HepG2 (cell line): ENCODE measurements around the gene CCDC93. TPM values are rescaled to one million over a fixed set of nuclear protein-coding genes. Genes with fewer than 3 reads are reported as not detected.
A peak's percentile ranks its signal among the peaks of the same experiment; 100 is the strongest.

Experiments used
- ATAC-seq: fragments of 200-7000 bp; cut with Tn5 transposase; 3 replicates; pipeline ENCODE4 v1.9.1; 2020; ENCODE audit warnings: mild to moderate bottlenecking, moderate library complexity
- BruUV-seq: library from RNA; stranded (reverse); fragments of 400-500 nt; replicated peaks from 2 replicates; lab custom pipeline; 2021; lab: Mats Ljungman, UMichigan
- CTCF ChIA-PET: fragments of 300-600 bp; formaldehyde crosslinking; extraction: SDS; loops from one replicate; lab custom pipeline; 2021; ENCODE audit warnings: low total read pairs, inconsistent platforms, low intra/inter-chr PET ratio; lab: Yijun Ruan, JAX
- POLR2A ChIA-PET: fragments of 350-600 bp; sonication (Branson Sonifier 250); formaldehyde crosslinking; loops from one replicate; lab custom pipeline; 2020; ENCODE audit warnings: antibody characterized with exemption, inconsistent platforms; lab: Yijun Ruan, JAX
- DNase-seq: peaks from one replicate; pipeline ENCODE4 v3.0.0-alpha.2; 2015; ENCODE audit warnings: low spot score
- FAIRE-seq: peaks from 3 replicates; lab custom pipeline; 2011; peaks lifted over from hg19 to GRCh38; lab: Jason Lieb, UNC
- H2AFZ ChIP-seq: one replicate; pipeline ENCODE4 v1.6.1; 2011; ENCODE audit warnings: low read length, inconsistent platforms
- H3K27ac ChIP-seq: fragments of 300-600 bp; 3 replicates; pipeline ENCODE4 v1.8.0; 2011; ENCODE audit warnings: mixed run types, mild to moderate bottlenecking, mixed read lengths, low read length, inconsistent platforms; ENCODE audit not compliant: insufficient read depth; ENCODE audit errors: extremely low read length
- H3K27me3 ChIP-seq, 2 experiments: fragments of 200-600 bp in 1 of 2; 2 replicates in 1 of 2; 3 replicates in 1 of 2; pipeline versions ENCODE4 v1.6.0 to v1.8.0; 2011; ENCODE audit warnings: low read length in 2 of 2, mild to moderate bottlenecking in 2 of 2, moderate library complexity in 2 of 2, inconsistent platforms in 1 of 2; ENCODE audit not compliant: insufficient read depth in 2 of 2, control insufficient read depth in 1 of 2
- H3K36me3 ChIP-seq, 2 experiments: fragments of 200-600 bp in 1 of 2; replicated peaks in 1 of 2; 2 replicates in 1 of 2; 3 replicates in 1 of 2; pipeline versions ENCODE4 v1.5.1 to v1.8.0; 2011; ENCODE audit warnings: low read length in 2 of 2, inconsistent platforms in 1 of 2; ENCODE audit not compliant: insufficient read depth in 2 of 2, control insufficient read depth in 1 of 2
- H3K4me1 ChIP-seq: 2 replicates; pipeline ENCODE4 v1.5.1; 2012; ENCODE audit warnings: low read length, inconsistent platforms; ENCODE audit not compliant: insufficient read depth
- H3K4me2 ChIP-seq: 2 replicates; pipeline ENCODE4 v1.6.0; 2011; ENCODE audit warnings: low read depth, low read length, inconsistent platforms
- H3K4me3 ChIP-seq, 3 experiments: fragments of 200-600 bp in 1 of 3; sonication (generic), shearing (Covaris generic) in 1 of 3; replicated peaks in 1 of 3; 2 replicates each; pipeline ENCODE4 v1.5.1; 2011 to 2016; ENCODE audit warnings: low read length in 3 of 3, inconsistent platforms in 2 of 3, low read depth in 2 of 3, mild to moderate bottlenecking in 2 of 3, control low read depth in 1 of 3, mixed read lengths in 1 of 3; ENCODE audit not compliant: insufficient read depth in 1 of 3
- H3K79me2 ChIP-seq: one replicate; pipeline ENCODE4 v1.6.1; 2011; ENCODE audit warnings: low read length, inconsistent platforms; ENCODE audit not compliant: insufficient read depth
- H3K9ac ChIP-seq: 2 replicates; pipeline ENCODE4 v1.6.0; 2011; ENCODE audit warnings: mild to moderate bottlenecking, low read depth, low read length, inconsistent platforms; ENCODE audit not compliant: insufficient read depth
- H3K9me3 ChIP-seq: 2 replicates; pipeline ENCODE4 v1.5.1; 2012; ENCODE audit warnings: mild to moderate bottlenecking, low read length
- H4K20me1 ChIP-seq: 2 replicates; pipeline ENCODE4 v1.6.0; 2011; ENCODE audit warnings: inconsistent platforms, mild to moderate bottlenecking, low read length, moderate library complexity; ENCODE audit not compliant: insufficient read depth
- ATF7-NPFF ChIP-seq: sonication (generic); formaldehyde crosslinking; IDR thresholded peaks from 2 replicates; pipeline ENCODE4 v1.8.1; 2023; ENCODE audit warnings: mild to moderate bottlenecking, low read depth, missing genetic modification reagents, moderate library complexity
- HMG20A ChIP-seq: IDR thresholded peaks from 2 replicates; pipeline ENCODE4 v1.6.1; 2016; ENCODE audit warnings: borderline replicate concordance
- IKZF1 ChIP-seq: fragments of 450-650 bp; IDR thresholded peaks from 2 replicates; pipeline ENCODE4 v1.7.1; 2016
- SMAD9 ChIP-seq: sonication (generic); formaldehyde crosslinking; IDR thresholded peaks from 2 replicates; pipeline ENCODE4 v1.5.1; 2020; ENCODE audit warnings: mild to moderate bottlenecking, missing genetic modification reagents
- ZMYM4 ChIP-seq: sonication (generic); formaldehyde crosslinking; IDR thresholded peaks from 2 replicates; pipeline ENCODE4 v1.8.1; 2023; ENCODE audit warnings: mild to moderate bottlenecking, missing genetic modification reagents
- ZNF263 ChIP-seq: sonication (generic); formaldehyde crosslinking; IDR thresholded peaks from 2 replicates; pipeline ENCODE4 v1.4.0; 2020; ENCODE audit warnings: missing genetic modification reagents
- ZNF441 ChIP-seq: sonication (generic); formaldehyde crosslinking; IDR thresholded peaks from 2 replicates; pipeline ENCODE4 v1.7.0; 2021; ENCODE audit warnings: missing genetic modification reagents, borderline replicate concordance
- ZNF549 ChIP-seq: sonication (generic); formaldehyde crosslinking; IDR thresholded peaks from 2 replicates; pipeline ENCODE4 v1.5.0; 2020; ENCODE audit warnings: missing genetic modification reagents
- WGBS: methylation state at CpG from one replicate; pipeline ENCODE4 v1.1.6; 2017; ENCODE audit warnings: low lambda C conversion rate; 5-methylcytosine and 5-hydroxymethylcytosine counted together
- in situ Hi-C: cut with HindIII; loops from 2 replicates; pipeline ENCODE4 v1.10.0; 2017; ENCODE audit warnings: low pct_unique_long_range_greater_than_20kb; ENCODE audit not compliant: extremely low pct_ligation_motif_present
- intact Hi-C: fragments of 100-400 bp; cut with micrococcal nuclease; formaldehyde crosslinking; loops from one replicate; pipeline ENCODE4 v1.10.0; 2022; ENCODE audit not compliant: unreplicated experiment
- polyA plus RNA-seq, 8 experiments: library from polyadenylated mRNA; depleted of rRNA in 3 of 8; stranded (reverse) in 7 of 8; unstranded in 1 of 8; fragments of >200 nt; fragmentation: Illumina TruSeq in 4 of 8; extraction: Trizol in 4 of 8; gene quantifications; 2 replicates each; pipeline versions ENCODE4 v1.2.1 to v1.2.3, GENCODE V29; 2011 to 2016; ENCODE audit warnings: low read depth in 4 of 8, missing spikeins in 1 of 8, mixed read lengths in 1 of 8; ENCODE audit not compliant: insufficient read depth in 1 of 8
- total RNA-seq, 5 experiments: library from RNA; depleted of rRNA; stranded (reverse); fragments of >200 nt; fragmentation: Illumina TruSeq; extraction: Trizol; gene quantifications; 2 replicates each; pipeline ENCODE4 v1.2.3, GENCODE V29; 2016; ENCODE audit warnings: low read depth in 1 of 5
- TF ChIP-seq, protein P1 (sequence below): sonication (generic); formaldehyde crosslinking; conservative IDR thresholded peaks from 2 replicates; pipeline ENCODE4 v1.4.0; 2020; ENCODE audit warnings: missing genetic modification reagents
- TF ChIP-seq, protein P2 (sequence below): sonication (generic); formaldehyde crosslinking; conservative IDR thresholded peaks from 2 replicates; pipeline ENCODE4 v1.5.0; 2020; ENCODE audit warnings: missing genetic modification reagents
- TF ChIP-seq, protein P3 (sequence below): sonication (generic); formaldehyde crosslinking; IDR thresholded peaks from 2 replicates; pipeline ENCODE4 v1.4.0; 2020; ENCODE audit warnings: missing genetic modification reagents

CCDC93 gene
- total and polyA plus RNA-seq, 2 of the 13 experiments (the other 11 are each of a cell fraction or from before 2014, with no cell fraction given), result 37.2 to 53.2 TPM

DNA sequence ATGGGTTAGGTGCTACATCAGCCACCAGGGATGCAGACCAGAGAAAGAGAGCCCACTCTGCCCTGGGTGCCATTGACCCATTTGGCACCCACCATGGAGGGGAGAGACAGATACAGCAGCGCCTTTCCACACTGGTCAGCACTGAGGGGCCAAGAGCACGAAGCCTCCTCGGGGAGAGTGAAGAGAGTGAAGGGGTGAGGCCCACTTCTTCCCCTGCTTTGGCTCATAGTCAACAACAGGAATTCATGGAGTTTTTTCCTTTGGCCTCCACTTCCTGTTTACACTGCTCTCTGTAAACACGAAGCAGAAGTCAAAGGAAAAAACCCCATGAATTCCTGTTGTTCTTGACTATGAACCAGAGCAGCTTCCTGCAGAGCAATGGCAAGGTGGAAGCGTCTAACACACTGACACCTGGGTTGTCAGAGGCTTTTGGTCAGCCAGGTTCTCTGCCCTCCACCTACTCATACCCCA is 80.0 kb downstream of the CCDC93 start:
- Histone ChIP-seq H3K9ac (no peak overlapping the region), H3K4me2 (peak overlapping the region; percentile 49), H3K9me3 (no peaks in the 10 kb centered on the region), H3K79me2 (no peaks in the 10 kb centered on the region), H3K27me3 (no peaks in the 10 kb centered on the region), H3K36me3 (peaks cover 24 to 72% of the 10 kb centered on the region in 2 experiments), H3K27ac (peak overlapping the region; percentile 66), H3K4me3 (no peak overlapping the region), H4K20me1 (no peaks in the 10 kb centered on the region), H3K4me1 (peaks cover 29% of the 10 kb centered on the region), H2AFZ (no peak overlapping the region)
- WGBS, result 48% methylated on average over 5 of the region's 5 CpGs
- in situ Hi-C loops (loop anchor here (10.0 kb wide), 1 partner anchor 109 kb away; no protein-coding TSS in a partner anchor), intact Hi-C loops (no loop called here)
- FAIRE-seq, result peak; percentile 30
- peak; percentile 89 for ATAC-seq
- CTCF ChIA-PET, result interaction anchor here (0.7 kb wide), 1 partner anchor 120 kb away, joined by 3 read pairs; the partner anchor contains the start of gene DDX18
- BruUV-seq, result no TSS peak
- peak; percentile 68 for DNase-seq
- POLR2A ChIA-PET, result interaction anchor here (0.8 to 1.1 kb wide), 3 partner anchors 10 to 119 kb away, joined by 3 read pairs; partner anchors contain the start of gene DDX18
- TF ChIP-seq ZNF441 (CRISPR knock-in tag), result no peak
- TF ChIP-seq, protein P1, sequence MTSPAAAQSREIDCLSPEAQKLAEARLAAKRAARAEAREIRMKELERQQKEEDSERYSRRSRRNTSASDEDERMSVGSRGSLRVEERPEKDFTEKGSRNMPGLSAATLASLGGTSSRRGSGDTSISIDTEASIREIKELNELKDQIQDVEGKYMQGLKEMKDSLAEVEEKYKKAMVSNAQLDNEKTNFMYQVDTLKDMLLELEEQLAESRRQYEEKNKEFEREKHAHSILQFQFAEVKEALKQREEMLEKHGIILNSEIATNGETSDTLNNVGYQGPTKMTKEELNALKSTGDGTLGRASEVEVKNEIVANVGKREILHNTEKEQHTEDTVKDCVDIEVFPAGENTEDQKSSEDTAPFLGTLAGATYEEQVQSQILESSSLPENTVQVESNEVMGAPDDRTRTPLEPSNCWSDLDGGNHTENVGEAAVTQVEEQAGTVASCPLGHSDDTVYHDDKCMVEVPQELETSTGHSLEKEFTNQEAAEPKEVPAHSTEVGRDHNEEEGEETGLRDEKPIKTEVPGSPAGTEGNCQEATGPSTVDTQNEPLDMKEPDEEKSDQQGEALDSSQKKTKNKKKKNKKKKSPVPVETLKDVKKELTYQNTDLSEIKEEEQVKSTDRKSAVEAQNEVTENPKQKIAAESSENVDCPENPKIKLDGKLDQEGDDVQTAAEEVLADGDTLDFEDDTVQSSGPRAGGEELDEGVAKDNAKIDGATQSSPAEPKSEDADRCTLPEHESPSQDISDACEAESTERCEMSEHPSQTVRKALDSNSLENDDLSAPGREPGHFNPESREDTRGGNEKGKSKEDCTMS, result no peak
- TF ChIP-seq ZMYM4 (CRISPR knock-in tag), result peak; percentile 23; the same call in 1 of the 2 replicates
- TF ChIP-seq, protein P2, sequence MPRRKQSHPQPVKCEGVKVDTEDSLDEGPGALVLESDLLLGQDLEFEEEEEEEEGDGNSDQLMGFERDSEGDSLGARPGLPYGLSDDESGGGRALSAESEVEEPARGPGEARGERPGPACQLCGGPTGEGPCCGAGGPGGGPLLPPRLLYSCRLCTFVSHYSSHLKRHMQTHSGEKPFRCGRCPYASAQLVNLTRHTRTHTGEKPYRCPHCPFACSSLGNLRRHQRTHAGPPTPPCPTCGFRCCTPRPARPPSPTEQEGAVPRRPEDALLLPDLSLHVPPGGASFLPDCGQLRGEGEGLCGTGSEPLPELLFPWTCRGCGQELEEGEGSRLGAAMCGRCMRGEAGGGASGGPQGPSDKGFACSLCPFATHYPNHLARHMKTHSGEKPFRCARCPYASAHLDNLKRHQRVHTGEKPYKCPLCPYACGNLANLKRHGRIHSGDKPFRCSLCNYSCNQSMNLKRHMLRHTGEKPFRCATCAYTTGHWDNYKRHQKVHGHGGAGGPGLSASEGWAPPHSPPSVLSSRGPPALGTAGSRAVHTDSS (CRISPR knock-in tag), result no peak
- TF ChIP-seq ZNF263 (CRISPR knock-in tag), result no peak
- TF ChIP-seq ZNF549 (CRISPR knock-in tag), result no peak
- TF ChIP-seq, protein P3, sequence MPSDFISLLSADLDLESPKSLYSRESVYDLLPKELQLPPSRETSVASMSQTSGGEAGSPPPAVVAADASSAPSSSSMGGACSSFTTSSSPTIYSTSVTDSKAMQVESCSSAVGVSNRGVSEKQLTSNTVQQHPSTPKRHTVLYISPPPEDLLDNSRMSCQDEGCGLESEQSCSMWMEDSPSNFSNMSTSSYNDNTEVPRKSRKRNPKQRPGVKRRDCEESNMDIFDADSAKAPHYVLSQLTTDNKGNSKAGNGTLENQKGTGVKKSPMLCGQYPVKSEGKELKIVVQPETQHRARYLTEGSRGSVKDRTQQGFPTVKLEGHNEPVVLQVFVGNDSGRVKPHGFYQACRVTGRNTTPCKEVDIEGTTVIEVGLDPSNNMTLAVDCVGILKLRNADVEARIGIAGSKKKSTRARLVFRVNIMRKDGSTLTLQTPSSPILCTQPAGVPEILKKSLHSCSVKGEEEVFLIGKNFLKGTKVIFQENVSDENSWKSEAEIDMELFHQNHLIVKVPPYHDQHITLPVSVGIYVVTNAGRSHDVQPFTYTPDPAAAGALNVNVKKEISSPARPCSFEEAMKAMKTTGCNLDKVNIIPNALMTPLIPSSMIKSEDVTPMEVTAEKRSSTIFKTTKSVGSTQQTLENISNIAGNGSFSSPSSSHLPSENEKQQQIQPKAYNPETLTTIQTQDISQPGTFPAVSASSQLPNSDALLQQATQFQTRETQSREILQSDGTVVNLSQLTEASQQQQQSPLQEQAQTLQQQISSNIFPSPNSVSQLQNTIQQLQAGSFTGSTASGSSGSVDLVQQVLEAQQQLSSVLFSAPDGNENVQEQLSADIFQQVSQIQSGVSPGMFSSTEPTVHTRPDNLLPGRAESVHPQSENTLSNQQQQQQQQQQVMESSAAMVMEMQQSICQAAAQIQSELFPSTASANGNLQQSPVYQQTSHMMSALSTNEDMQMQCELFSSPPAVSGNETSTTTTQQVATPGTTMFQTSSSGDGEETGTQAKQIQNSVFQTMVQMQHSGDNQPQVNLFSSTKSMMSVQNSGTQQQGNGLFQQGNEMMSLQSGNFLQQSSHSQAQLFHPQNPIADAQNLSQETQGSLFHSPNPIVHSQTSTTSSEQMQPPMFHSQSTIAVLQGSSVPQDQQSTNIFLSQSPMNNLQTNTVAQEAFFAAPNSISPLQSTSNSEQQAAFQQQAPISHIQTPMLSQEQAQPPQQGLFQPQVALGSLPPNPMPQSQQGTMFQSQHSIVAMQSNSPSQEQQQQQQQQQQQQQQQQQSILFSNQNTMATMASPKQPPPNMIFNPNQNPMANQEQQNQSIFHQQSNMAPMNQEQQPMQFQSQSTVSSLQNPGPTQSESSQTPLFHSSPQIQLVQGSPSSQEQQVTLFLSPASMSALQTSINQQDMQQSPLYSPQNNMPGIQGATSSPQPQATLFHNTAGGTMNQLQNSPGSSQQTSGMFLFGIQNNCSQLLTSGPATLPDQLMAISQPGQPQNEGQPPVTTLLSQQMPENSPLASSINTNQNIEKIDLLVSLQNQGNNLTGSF (CRISPR knock-in tag), result no peak
- no peak for TF ChIP-seq ATF7-NPFF (CRISPR knock-in tag)
- TF ChIP-seq IKZF1, result no peak
- no peak for TF ChIP-seq SMAD9 (CRISPR knock-in tag)
- TF ChIP-seq HMG20A (CRISPR knock-in tag), result no peak
